Ishikawa (cell line): Measurements from ENCODE around the gene DCAF17.

Source experiments
- CEBPB ChIP-seq: IDR thresholded peaks from 2 replicates; pipeline ENCODE4 v1.6.1; 2012
- EGR1 ChIP-seq: IDR thresholded peaks from 2 replicates; pipeline ENCODE4 v1.6.1; 2012
- EP300 ChIP-seq: IDR thresholded peaks from 2 replicates; pipeline ENCODE4 v1.6.1; 2012; ENCODE audit warnings: borderline replicate concordance
- FOXM1 ChIP-seq: IDR thresholded peaks from 2 replicates; pipeline ENCODE4 v1.6.1; 2012; ENCODE audit warnings: low read depth, borderline replicate concordance
- RAD21 ChIP-seq: IDR thresholded peaks from 2 replicates; pipeline ENCODE4 v1.6.1; 2012; ENCODE audit warnings: low read depth
- TAF1 ChIP-seq: IDR thresholded peaks from 2 replicates; pipeline ENCODE4 v1.6.1; 2012; ENCODE audit warnings: low read depth, mild to moderate bottlenecking
- TCF12 ChIP-seq: IDR thresholded peaks from 2 replicates; pipeline ENCODE4 v1.6.1; 2012; ENCODE audit warnings: low read depth
- YY1 ChIP-seq: IDR thresholded peaks from 2 replicates; pipeline ENCODE4 v1.6.1; 2012; ENCODE audit warnings: low read depth
- TF ChIP-seq, protein P1 (sequence below): IDR thresholded peaks from 2 replicates; pipeline ENCODE4 v1.6.1; 2012; ENCODE audit warnings: low read depth, mild to moderate bottlenecking
- TF ChIP-seq, protein P2 (sequence below): IDR thresholded peaks from 2 replicates; pipeline ENCODE4 v1.6.1; 2012
- TF ChIP-seq, protein P3 (sequence below): IDR thresholded peaks from 2 replicates; pipeline ENCODE4 v1.6.1; 2012

DNA sequence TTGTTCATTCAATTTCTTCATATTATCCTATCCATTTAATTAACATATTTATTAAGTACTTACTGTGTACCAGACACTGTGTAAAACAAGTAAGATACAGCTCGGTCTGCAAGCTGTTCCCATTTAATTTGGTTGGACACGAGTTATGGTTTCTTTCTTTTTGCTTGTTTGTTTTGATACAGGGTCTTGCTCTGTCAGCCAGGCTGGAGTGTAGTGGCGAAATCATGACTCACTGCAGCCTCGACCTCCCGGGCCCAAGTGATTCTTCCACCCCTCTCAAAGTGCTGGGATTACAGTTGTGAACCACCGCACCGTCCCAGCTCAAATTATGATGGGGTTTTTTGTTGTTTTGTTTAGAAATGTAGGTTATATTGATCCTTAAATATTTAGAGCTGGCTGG is 97.3 kb downstream of the DCAF17 start:
- TF ChIP-seq TCF12 (no peak), EP300 (no peak), TAF1 (no peak), FOXM1 (no peak), RAD21 (no peak), EGR1 (no peak), YY1 (no peak), CEBPB (no peak)
- TF ChIP-seq, protein P1, sequence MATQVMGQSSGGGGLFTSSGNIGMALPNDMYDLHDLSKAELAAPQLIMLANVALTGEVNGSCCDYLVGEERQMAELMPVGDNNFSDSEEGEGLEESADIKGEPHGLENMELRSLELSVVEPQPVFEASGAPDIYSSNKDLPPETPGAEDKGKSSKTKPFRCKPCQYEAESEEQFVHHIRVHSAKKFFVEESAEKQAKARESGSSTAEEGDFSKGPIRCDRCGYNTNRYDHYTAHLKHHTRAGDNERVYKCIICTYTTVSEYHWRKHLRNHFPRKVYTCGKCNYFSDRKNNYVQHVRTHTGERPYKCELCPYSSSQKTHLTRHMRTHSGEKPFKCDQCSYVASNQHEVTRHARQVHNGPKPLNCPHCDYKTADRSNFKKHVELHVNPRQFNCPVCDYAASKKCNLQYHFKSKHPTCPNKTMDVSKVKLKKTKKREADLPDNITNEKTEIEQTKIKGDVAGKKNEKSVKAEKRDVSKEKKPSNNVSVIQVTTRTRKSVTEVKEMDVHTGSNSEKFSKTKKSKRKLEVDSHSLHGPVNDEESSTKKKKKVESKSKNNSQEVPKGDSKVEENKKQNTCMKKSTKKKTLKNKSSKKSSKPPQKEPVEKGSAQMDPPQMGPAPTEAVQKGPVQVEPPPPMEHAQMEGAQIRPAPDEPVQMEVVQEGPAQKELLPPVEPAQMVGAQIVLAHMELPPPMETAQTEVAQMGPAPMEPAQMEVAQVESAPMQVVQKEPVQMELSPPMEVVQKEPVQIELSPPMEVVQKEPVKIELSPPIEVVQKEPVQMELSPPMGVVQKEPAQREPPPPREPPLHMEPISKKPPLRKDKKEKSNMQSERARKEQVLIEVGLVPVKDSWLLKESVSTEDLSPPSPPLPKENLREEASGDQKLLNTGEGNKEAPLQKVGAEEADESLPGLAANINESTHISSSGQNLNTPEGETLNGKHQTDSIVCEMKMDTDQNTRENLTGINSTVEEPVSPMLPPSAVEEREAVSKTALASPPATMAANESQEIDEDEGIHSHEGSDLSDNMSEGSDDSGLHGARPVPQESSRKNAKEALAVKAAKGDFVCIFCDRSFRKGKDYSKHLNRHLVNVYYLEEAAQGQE = no peak
- TF ChIP-seq, protein P2, sequence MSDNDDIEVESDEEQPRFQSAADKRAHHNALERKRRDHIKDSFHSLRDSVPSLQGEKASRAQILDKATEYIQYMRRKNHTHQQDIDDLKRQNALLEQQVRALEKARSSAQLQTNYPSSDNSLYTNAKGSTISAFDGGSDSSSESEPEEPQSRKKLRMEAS = no peak
- TF ChIP-seq, protein P3, sequence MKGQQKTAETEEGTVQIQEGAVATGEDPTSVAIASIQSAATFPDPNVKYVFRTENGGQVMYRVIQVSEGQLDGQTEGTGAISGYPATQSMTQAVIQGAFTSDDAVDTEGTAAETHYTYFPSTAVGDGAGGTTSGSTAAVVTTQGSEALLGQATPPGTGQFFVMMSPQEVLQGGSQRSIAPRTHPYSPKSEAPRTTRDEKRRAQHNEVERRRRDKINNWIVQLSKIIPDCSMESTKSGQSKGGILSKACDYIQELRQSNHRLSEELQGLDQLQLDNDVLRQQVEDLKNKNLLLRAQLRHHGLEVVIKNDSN = no peak
